Fibroblast of lung (primary cell): ENCODE results near the gene PPA1. TPM values are rescaled to one million over a fixed set of nuclear protein-coding genes. Genes with fewer than 3 reads are reported as not detected.

Experiments
- DNase-seq, 2 donors: peaks; one replicate each; pipeline versions ENCODE4 v3.0.0 to v3.0.0-alpha.2; 2010; ENCODE audit warnings: low read depth in 2 of 2
- H2AFZ ChIP-seq: 2 replicates; pipeline ENCODE4 v1.5.1; 2012; ENCODE audit warnings: low read length, control low read depth, inconsistent platforms
- H3K27ac ChIP-seq: 2 replicates; pipeline ENCODE4 v1.5.1; 2011; ENCODE audit warnings: low read length, control low read depth; ENCODE audit not compliant: insufficient read depth
- H3K27me3 ChIP-seq: 2 replicates; pipeline ENCODE4 v1.5.1; 2011; ENCODE audit warnings: mild to moderate bottlenecking, low read length; ENCODE audit not compliant: control insufficient read depth, insufficient read depth
- H3K36me3 ChIP-seq: 2 replicates; pipeline ENCODE4 v1.5.1; 2011; ENCODE audit warnings: low read length; ENCODE audit not compliant: control insufficient read depth, insufficient read depth
- H3K4me1 ChIP-seq: 2 replicates; pipeline ENCODE4 v1.5.1; 2011; ENCODE audit warnings: low read length; ENCODE audit not compliant: control insufficient read depth, insufficient read depth; ENCODE audit errors: extremely low read depth
- H3K4me2 ChIP-seq: 2 replicates; pipeline ENCODE4 v1.5.1; 2011; ENCODE audit warnings: low read length, control low read depth; ENCODE audit not compliant: insufficient read depth; ENCODE audit errors: extremely low read depth
- H3K4me3 ChIP-seq, 4 experiments: fragments of 200-600 bp in 1 of 4; sonication (generic) in 1 of 4; replicated peaks in 1 of 4; 2 replicates each; pipeline ENCODE4 v1.5.1; 2011 to 2016; ENCODE audit warnings: low read length in 4 of 4, low read depth in 3 of 4, mild to moderate bottlenecking in 3 of 4, control low read depth in 2 of 4, inconsistent platforms in 1 of 4, mixed read lengths in 1 of 4; ENCODE audit not compliant: insufficient read depth in 1 of 4; ENCODE audit errors: control extremely low read depth in 1 of 4
- H3K79me2 ChIP-seq: 2 replicates; pipeline ENCODE4 v1.5.1; 2012; ENCODE audit warnings: mild to moderate bottlenecking, low read length, inconsistent platforms; ENCODE audit not compliant: control insufficient read depth, insufficient read depth
- H3K9ac ChIP-seq: 2 replicates; pipeline ENCODE4 v1.5.1; 2011; ENCODE audit warnings: mild to moderate bottlenecking, low read length, control low read depth; ENCODE audit not compliant: insufficient read depth
- H3K9me3 ChIP-seq: 2 replicates; pipeline ENCODE4 v1.5.1; 2012; ENCODE audit warnings: low read depth, low read length; ENCODE audit not compliant: control insufficient read depth, insufficient read depth
- H4K20me1 ChIP-seq: 2 replicates; pipeline ENCODE4 v1.5.1; 2011; ENCODE audit warnings: low read length; ENCODE audit not compliant: control insufficient read depth, insufficient read depth; ENCODE audit errors: extremely low read depth
- CTCF ChIP-seq, 2 donors: IDR thresholded peaks in 1 of 2; conservative IDR thresholded peaks in 1 of 2; 1 replicate in 1 of 2; 2 replicates in 1 of 2; pipeline ENCODE4 v1.5.1; 2011 to 2012; ENCODE audit warnings: low read length in 2 of 2, control low read depth in 1 of 2, inconsistent platforms in 1 of 2, low read depth in 1 of 2, mild to moderate bottlenecking in 1 of 2
- EZH2 ChIP-seq: IDR thresholded peaks from 2 replicates; pipeline ENCODE4 v1.5.1; 2012; ENCODE audit warnings: low read length, control low read depth, mild to moderate bottlenecking; ENCODE audit errors: missing control alignments
- polyA plus RNA-seq, 2 donors: library from polyadenylated mRNA; depleted of rRNA in 1 of 2; stranded (reverse) in 1 of 2; unstranded in 1 of 2; fragments of >200 nt; gene quantifications; 2 replicates each; pipeline ENCODE4 v1.2.1, GENCODE V29; 2011 to 2012; ENCODE audit warnings: missing spikeins in 1 of 2
- total RNA-seq: library from RNA; depleted of rRNA; stranded (reverse); fragments of >200 nt; gene quantifications from 2 replicates; pipeline ENCODE4 v1.2.1, GENCODE V29; 2014

PPA1 gene
- total and polyA plus RNA-seq, 2 donors (not counting 1 experiment from before 2014, with no cell fraction given), result 167 to 287 TPM

GRCh38 chr10:70271996-70272924 lies 39.0 kb upstream of the PPA1 start:
- Histone ChIP-seq H3K9me3 (no peaks in the 10 kb centered on the region), H3K4me2 (peak overlapping the region; percentile 11), H4K20me1 (no peaks in the 10 kb centered on the region), H3K79me2 (no peaks in the 10 kb centered on the region), H3K4me1 (peaks cover 5% of the 10 kb centered on the region), H3K27me3 (no peaks in the 10 kb centered on the region), H3K36me3 (no peaks in the 10 kb centered on the region), H2AFZ (no peak overlapping the region), H3K9ac (no peak overlapping the region), H3K4me3 (no peak overlapping the region), H3K27ac (no peak overlapping the region)
- no peak for DNase-seq
- TF ChIP-seq CTCF (conservative IDR thresholded peaks at IDR 0.05 in 1 of 2, IDR thresholded peaks at IDR 0.05 in 1 of 2; ENCODE audit: low read depth in 1 of 2, low read length in 2 of 2) (no peak), EZH2 (no peak)

DNA sequence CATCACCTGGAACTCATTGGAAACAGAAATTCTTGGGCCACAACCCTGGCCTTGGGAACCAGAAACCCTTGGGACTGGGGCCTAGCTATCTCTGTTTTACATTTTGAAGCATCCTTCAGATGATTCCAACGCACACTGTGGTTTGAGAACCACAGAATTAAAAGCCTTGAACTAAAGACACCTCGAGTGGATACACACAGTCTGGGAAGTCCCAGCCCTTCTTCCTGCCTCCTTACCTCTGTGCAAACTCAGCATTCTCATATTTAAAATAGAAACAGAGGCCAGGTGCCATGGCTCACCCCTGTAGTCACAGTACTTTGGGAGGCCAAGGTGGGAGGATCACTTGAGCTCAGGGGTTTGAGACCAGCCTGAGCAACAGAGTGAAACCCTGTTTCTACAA lies 37.7 kb upstream of the PPA1 start:
- H3K27ac ChIP-seq, result no peak overlapping the region
- no peaks in the 10 kb centered on the region for H3K36me3 ChIP-seq
- H3K4me1 ChIP-seq, result peaks cover 14% of the 10 kb centered on the region
- no peak overlapping the region for H2AFZ ChIP-seq
- no peak for TF ChIP-seq CTCF (conservative IDR thresholded peaks at IDR 0.05 in 1 of 2, IDR thresholded peaks at IDR 0.05 in 1 of 2; ENCODE audit: low read depth in 1 of 2, low read length in 2 of 2)
- TF ChIP-seq EZH2, result no peak
- H3K27me3 ChIP-seq, result no peaks in the 10 kb centered on the region
- no peaks in the 10 kb centered on the region for H4K20me1 ChIP-seq
- H3K4me3 ChIP-seq, result no peak overlapping the region
- no peak overlapping the region for H3K9ac ChIP-seq
- no peak overlapping the region for H3K4me2 ChIP-seq
- no peak for DNase-seq
- H3K79me2 ChIP-seq, result no peaks in the 10 kb centered on the region
- H3K9me3 ChIP-seq, result no peaks in the 10 kb centered on the region

GRCh38 chr10:70269741-70270140 lies 36.5 kb upstream of the PPA1 start:
- peaks cover 14% of the 10 kb centered on the region for H3K4me1 ChIP-seq

More at GRCh38 chr10:70269741-70270140, 36.5 kb upstream of the PPA1 start:
- no peak overlapping the region for H3K9ac ChIP-seq
- H3K36me3 ChIP-seq, result no peaks in the 10 kb centered on the region
- no peaks in the 10 kb centered on the region for H3K27me3 ChIP-seq
- no peak overlapping the region for H3K27ac ChIP-seq
- no peaks in the 10 kb centered on the region for H4K20me1 ChIP-seq
- no peak overlapping the region for H3K4me3 ChIP-seq
- H2AFZ ChIP-seq, result no peak overlapping the region
- no peaks in the 10 kb centered on the region for H3K9me3 ChIP-seq
- DNase-seq, result no peak
- TF ChIP-seq CTCF (conservative IDR thresholded peaks at IDR 0.05 in 1 of 2, IDR thresholded peaks at IDR 0.05 in 1 of 2; ENCODE audit: low read depth in 1 of 2, low read length in 2 of 2) (no peak), EZH2 (no peak)
- no peak overlapping the region for H3K4me2 ChIP-seq
- H3K79me2 ChIP-seq, result no peaks in the 10 kb centered on the region
